ENCODE data around the gene YTHDF1.
"Not testable (repeated sequence)": the region's sequence is repeated elsewhere in the genome, so short reads cannot be mapped to it uniquely, and the experiment has no call there.

The YTHDF1 gene

DNA sequence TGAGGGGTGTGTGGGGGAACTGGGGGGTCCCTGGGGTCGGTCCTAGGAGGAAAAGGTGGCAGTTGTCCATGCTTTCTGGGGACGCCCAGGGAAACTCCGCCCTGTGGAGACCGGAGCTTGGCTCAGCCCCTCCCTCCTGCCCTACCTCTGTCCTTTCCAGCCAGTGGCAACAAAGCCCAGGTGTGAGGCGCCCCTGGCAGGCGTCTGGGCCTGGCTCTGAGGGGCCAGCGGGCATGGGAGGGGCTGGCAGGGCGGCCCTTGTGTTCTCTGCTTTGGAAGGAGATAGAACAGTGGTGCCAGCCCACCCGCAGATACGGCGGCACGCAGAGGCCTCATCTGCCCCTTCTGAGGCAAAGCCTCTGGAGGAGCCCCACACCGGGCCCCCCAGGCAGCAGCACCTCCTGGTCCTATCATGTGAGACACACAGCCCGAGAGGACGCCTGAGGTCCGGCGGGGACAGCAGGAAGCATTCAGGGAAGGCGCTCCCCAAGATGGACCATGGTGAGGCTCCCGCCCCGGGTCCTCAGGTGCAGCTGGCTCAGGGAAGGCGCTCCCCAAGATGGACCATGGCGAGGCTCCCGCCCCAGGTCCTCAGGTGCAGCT lies 47.9 kb downstream of the YTHDF1 start:
- DNase-seq, result no peak

DNA sequence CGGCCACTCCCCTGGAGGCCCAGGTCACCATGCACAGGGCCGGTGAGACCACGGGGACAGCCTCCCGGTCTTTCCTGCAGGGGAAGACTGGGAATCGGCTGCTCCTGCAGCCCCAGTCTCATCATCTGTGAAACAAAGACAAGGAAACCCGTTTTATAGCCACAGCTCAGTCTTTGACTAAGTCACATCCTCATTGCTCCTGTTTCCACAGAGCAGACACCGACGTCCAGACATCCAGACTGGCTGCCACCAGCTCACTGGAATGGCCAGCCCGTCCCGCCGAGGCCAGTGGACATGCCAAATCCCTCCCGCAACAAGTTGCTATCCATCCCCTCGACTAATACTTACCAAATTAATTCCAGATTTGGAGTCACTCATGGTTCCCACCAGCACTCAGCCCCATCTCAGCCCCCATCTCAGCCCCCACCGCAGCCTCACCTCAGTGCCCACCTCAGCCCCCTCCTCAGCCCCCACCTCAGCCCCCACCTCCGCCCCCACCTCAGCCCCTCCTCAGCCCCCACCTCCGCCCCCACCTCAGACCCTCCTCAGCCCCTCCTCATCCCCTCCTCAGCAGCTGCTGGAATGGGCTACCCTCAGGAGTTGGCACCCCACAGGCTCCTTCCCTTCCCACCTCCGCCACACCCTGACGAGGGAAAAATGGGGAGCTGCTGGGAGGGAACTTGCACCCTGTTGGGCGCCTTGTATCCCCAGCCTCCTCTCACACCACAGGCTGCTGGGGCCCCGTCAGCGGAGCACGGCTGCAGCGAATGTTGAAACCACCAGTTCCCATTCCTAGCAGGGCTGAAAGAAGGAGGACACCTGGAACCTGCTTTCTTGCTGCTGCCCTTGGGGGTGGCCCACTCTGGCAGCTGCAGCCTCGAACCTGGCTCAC lies 48.7 kb downstream of the YTHDF1 start:
- no peak for DNase-seq

GRCh38 chr20:63166193-63167020 lies 49.5 kb downstream of the YTHDF1 start:
- no peak for DNase-seq

DNA sequence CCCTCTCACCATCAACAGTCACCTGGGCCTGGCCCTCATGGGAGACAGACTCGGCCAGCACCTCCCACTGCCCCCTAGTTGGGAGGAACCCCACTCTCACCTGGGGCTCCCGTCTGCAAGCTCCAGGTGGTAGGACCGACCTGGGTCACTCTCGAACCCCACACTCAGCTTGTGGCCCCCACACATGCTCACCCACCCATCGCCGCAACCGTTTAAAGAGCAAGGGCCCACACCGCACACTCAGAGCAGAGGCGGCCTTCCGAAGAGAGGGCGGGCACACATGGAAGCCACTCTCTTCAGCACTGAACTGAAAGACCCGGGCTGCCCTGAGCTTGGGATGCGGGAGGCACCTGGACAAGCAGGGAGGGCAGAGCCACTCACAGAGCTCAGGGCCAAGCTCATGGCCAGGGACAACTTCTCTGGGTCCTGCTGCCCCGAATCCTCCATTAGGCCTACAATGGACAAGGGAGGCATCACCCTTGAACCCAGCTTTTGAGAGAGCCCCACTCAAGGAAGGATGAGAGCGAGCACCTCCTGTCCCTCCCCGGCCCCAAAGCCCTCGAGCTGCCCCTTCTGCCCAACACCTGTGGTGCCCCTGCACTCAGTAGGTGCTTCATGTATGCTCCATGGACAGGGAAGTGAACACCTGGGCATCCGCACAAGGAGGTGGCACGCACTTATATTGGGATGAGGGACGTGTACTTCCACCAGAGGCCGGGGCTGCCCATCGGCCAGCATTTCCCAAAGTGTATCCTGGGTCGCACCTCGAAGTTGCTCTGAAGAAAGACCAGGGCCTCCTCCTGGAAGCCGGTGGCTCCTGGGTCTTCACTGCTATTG lies 50.4 kb downstream of the YTHDF1 start:
- DNase-seq, result no peak

DNA sequence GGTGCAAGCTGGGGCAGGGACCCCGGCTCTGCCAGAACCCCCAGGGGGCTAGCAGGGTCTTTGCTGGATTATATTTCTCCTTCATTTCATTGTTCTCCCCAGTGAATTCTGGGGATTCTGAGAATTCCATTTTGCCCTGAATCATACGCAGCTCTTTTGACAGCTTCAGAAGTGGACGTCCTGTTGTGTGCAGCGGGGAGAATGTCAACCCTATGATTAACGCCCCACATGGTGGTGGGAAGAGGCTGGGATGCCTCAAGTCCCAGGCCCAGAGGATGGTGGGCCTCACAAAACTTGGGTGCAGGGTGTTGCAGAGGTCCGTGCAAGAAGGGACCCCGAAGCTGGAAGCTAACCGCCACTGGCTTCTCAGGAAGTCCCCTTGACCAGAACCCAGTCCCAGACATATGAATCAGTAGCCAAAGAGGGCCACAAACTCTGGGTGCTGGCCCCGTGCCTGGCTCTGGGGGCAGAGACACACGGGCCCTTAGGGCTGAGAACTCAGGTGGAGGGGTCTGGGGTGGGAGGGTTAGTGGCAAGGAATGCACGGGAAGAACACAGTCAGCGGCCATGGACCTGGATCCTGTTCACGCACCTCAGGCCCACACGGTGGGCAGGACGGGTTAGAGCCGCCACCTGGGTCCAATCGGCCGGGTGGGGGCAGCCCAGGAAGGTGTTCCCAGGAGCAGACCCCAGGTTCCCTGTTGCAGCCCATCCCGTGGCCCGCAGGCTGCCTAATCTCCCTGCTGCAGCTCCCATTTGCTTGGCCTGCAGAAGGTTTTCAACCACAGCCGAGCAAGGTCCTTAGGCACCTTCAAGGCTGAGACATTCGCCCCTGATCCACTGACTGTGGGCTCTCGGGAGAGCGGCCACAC lies 51.2 kb downstream of the YTHDF1 start:
- DNase-seq, result no peak

DNA sequence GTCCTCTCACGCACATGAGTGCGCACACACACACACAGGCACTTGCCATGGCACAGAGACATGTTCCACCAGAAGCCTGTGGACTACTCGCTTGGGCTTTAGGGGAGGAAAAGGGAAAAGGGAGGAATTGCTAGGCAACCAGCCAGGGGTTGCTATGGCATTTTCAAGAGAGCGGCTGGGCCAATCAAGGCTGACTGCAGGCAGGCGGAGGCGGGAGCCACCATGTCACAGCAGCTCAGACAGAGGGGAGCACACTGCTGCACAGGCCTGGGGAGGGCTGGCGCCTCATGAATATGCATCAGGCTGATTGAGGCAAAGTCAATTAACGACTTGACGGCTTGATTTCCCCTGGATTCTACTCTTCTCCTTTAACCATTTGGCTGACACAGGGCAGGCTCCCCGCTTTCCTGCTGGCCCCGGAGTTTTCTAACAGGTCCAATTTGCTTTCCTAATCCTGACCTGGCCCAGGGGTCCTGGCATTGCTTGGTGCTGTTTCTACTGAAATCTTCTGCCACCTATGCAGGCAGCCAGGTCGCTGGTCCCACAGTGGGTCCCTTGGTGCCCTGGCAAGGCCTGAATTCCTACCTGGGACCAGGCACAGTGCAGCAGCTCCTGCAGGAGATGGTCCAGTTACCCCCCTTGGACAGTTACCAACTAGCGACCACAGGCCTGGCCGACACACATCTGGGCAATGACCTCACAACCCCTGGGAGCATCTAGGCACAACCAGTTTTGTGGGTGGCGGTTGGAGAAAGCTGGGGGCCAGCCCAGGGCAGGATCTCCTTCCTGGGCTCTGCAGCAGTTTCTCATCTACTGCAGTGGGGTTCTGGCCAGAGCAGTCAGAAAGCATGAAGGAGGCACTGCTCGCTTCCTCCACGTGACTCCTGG lies 52.1 kb downstream of the YTHDF1 start:
- DNase-seq, result no peak

DNA sequence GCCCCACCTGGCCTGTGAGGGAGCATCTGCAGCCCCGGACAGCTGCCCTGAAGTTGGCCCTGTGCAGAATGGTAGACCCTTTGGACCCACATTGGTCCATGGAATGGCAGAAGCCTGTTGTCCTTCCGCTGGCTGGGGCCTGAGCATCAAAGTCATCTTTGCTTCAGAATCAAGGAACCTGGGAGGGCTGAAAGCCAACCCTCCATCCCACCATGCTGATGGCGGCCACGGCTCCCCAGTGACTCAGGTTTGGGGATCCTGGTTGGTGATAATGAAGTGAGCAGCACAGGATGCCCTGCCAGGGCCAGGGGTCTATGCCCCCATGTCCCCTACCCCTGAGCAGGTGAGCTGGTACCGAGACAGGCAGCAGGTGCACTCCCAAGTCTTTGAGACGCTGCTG lies 52.8 kb downstream of the YTHDF1 start:
- DNase-seq, result no peak

GRCh38 chr20:63162206-63162795 lies 53.6 kb downstream of the YTHDF1 start:
- no peak for DNase-seq

DNA sequence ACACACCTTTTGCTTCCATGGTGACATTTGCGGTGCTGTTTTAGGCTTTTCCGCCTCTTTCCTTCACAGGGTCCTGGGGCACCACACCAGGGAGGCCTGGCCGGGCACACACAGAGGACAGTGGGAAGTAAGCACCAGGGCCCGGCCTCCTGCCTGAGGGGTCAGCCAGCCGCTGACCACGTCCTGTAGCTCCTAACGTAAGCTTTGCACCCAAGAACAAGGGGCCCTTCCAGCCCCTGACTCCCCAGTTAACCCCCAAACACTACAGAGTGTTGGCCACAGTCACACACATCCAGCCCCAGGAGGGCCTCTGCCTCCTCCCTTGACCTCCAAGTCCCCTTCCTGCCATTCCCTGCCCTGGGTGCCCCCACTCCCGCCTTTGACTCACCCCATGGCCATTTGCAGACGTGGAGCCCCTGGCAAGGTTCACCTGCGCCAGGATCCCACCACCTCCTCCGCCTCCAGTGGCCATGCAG lies 54.7 kb downstream of the YTHDF1 start:
- DNase-seq, result no peak

- DNase-seq, result no peak
These were observed 55.2 kb downstream of the YTHDF1 start for GRCh38 chr20:63160641-63161175.

DNA sequence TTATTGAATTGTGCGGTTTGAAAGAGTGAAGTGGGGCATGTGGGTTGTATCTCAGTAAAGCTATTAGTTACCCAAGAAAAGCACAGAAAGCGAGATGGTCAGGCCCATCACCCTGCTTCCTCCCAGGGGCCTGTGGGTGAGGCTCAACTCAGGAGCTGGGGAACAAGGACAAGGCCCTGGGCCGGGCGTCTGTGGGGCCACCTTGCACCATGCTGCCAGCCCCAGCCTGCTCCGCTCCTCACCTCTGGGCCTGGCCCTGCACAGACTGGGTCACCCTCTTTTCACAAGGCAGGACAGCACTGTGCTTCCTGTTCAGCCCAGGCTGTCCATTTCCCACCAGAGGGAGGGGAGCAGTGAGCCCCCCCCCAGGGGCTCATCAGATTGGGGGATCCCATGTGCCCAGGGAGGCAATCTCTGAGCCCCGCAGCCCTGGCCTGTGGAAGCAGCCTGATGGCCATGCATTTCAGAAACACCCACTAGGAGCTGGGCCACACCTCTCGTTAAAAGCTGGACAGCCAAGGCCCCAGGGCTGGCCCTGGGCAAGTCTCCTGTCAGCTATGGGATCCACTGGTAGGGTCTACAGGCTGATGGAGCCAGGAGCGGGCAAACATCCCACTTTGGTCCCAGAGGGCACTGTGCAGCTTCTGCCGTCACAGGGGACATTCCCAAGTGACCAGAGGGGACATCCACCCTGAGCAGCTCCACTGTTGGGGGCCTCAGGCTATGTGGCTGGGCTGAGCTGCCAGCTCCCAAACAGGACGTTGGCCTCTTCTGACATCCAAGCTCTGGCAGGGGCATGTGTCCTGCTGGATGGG lies 55.9 kb downstream of the YTHDF1 start:
- no peak for DNase-seq

GRCh38 chr20:63159251-63159650 lies 56.7 kb downstream of the YTHDF1 start:
- not testable (repeated sequence) for DNase-seq

GRCh38 chr20:63158845-63159244 lies 57.1 kb downstream of the YTHDF1 start:
- DNase-seq, result no peak

- no peak for DNase-seq
These were observed 57.6 kb downstream of the YTHDF1 start for GRCh38 chr20:63158352-63158751.

- DNase-seq, result not testable (repeated sequence)
These were observed 58.5 kb downstream of the YTHDF1 start for GRCh38 chr20:63157431-63157830.

GRCh38 chr20:63156221-63156671 lies 59.7 kb downstream of the YTHDF1 start:
- DNase-seq, result no peak

- no peak for DNase-seq
These were observed 60.4 kb downstream of the YTHDF1 start for GRCh38 chr20:63155266-63156165.

DNA sequence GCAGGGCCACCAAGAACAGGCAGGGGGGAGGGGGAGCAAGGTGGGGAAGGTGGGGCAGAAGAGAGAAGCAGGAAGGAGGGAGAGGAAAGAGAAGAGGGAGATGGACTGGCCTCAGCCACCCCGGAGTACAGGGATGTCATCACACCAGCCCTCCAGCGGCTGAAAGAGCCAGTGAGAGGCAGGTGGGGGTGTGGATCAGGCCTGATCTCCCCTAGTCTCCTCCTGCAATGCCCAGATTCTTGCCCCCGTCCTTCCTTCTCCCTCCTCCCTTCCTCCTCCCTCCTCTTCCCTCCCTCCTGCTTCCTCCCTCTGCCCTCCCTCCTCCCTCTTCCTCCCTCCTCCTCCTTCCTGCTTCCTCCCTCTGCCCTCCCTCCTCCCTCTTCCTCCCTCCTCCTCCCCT lies 61.5 kb downstream of the YTHDF1 start:
- no peak for DNase-seq

All from activated naive CD4-positive, alpha-beta T cell treated with anti-CD3 and anti-CD28 coated beads, Interleukin-2, amount 50 U/mL, for 16 hours (primary cell).